ENCODE measurements around the gene ZDHHC22.

Gene ZDHHC22

DNA sequence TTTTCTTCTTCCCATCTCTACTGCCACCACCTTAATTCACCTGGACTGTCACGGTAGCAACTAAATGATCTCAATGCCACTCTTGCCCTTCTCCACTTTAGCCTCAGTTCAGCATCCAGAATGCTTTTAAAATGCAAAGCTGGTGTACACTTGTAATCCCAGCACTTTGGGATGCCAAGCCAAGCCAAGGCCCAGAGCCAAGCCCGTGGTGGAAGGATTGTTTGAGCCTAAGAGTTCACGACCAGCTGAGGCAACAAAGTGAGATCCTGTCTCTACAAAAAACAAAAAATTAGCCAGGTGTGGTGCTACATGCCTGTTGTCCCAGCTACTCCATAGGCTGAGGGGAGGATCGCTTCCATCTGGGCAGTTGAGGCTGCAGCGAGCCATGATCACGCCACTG is 37.6 kb downstream of the ZDHHC22 start:
- DNase-seq (ENCODE audit: low read depth), result no peak

DNA sequence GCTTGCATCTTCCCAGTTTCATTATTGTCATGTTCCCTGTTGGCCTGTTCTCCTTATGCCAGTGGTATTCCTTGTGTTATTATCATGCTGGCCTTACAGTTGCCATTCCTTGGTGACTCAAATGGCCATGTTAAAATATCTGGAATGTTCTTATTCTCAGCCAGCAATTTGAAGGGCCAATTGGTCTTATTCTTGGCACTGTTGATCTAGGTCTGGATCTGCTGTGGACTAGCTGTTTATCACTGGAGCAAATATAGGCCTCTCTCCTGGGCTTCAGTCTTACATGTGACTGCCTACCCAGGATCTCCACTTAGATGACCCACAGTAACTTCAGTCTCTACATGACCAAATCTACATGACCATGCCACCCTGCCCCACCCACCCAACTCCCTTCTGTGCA is 38.1 kb downstream of the ZDHHC22 start:
- DNase-seq (ENCODE audit: low read depth), result no peak

DNA sequence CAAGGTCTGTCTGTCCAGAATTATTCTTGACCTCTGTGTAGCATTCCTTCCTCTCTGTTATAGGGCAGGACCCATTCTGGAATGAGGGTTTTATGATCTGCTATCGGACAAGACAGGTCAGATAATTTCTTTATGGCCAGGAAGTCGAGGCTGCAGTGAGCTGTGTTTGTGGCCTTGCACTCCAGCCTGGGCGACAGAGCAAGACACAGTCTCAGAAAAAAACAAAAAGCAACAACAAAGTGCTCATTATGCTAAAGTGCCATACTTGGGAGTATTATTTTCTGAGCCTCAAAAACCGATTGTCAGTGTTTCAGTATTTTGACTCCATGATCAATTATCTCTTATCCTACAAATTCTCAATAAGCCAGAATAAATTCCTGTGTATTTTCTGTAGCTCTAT is 39.4 kb downstream of the ZDHHC22 start:
- no peak for DNase-seq (ENCODE audit: low read depth)

DNA sequence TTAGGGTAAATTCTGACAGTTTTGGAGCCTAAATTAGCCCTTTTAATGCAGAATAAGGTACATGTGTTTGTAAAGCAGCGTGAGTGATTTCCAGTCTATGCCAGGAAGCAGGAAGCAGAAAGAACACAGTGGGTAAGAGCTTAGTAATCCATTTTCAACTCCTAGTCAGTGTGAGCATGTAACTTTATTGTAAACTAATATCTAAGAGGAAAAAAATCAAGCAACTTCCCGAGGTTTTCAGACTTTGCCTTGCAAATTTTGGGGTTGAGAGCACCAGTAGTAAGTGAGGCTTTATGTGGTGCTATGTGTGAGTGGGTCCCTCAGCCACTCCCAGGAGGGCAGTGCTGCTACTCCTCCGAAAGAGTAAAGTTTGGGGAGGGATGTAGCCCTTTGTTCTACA is 40.6 kb downstream of the ZDHHC22 start:
- DNase-seq (ENCODE audit: low read depth), result no peak

DNA sequence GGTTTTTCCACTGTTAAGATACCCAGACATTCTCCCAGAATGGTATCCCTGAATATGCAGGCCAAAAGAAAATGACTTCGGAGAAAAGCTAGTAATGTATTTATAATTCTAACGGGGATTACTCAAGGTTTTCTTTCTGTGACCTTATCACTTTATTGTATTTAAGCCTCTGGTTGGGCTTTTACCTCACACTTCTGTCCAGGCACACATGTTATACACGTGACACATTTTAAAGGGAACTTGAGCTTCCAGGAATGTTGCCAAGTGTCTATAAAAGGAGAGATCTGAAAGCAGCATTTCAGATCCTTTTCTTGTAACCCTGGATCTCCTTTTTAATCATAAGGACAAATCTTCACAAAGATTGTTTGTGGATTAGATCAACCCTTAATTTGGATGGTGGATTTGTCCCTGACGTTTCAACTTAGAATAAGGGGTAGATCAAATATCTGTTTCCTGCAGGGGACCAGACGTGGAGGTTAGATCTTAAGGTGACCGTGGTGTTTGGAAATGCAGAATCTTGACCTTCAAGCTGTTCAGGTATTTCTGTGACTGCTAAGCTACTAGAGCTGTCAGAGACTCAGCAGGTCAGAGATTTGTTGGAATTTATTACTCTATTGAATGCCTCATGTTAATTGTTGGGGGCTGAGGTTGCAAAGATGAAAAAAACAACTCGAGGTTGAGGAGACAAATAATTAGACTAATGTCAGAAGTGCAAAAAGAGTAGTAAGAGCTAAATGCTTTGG is 42.0 kb downstream of the ZDHHC22 start:
- peak; percentile 84 for DNase-seq (ENCODE audit: low read depth)

DNA sequence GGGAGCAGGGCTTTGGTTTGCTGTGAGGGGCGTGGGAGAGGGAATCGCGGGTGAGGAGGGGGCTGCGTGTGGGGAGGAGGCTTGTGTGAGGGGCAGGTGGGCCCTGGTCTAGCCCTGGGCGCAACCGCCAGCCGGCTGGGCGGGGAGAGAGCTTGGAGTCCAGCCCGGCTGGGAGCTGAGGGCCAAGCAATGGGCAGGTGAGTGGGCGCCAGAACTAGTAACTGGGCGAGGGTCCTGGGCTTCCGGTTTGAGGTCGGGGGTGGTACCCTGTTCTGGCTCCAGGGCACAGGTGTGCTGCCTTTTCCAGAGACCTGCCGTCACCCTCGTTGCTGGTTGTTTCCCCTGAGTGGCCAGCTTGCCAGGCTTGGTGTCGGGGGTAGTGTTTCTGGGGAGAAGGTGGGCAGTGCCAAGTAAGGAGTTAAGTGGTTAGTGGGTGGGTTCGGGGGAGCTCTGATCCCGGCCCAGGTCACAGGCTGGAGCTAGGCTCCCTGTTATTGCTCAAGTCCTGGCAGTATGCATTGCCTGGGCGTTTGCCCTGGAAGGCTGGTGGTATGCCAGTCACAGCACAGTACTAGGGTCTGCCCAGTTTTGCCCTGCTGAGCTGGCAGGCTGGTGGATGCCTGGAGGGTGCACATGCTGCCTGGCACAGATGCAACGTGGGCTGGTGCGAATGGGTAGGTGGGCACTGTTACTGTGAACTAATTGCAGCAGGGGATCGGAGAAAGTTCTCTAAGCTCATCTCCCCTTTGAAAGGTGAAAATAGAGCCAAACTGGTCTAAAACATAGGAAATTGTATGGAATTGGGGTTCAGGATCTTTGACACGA is 42.9 kb downstream of the ZDHHC22 start:
- peak; percentile 55 for DNase-seq (ENCODE audit: low read depth)

DNA sequence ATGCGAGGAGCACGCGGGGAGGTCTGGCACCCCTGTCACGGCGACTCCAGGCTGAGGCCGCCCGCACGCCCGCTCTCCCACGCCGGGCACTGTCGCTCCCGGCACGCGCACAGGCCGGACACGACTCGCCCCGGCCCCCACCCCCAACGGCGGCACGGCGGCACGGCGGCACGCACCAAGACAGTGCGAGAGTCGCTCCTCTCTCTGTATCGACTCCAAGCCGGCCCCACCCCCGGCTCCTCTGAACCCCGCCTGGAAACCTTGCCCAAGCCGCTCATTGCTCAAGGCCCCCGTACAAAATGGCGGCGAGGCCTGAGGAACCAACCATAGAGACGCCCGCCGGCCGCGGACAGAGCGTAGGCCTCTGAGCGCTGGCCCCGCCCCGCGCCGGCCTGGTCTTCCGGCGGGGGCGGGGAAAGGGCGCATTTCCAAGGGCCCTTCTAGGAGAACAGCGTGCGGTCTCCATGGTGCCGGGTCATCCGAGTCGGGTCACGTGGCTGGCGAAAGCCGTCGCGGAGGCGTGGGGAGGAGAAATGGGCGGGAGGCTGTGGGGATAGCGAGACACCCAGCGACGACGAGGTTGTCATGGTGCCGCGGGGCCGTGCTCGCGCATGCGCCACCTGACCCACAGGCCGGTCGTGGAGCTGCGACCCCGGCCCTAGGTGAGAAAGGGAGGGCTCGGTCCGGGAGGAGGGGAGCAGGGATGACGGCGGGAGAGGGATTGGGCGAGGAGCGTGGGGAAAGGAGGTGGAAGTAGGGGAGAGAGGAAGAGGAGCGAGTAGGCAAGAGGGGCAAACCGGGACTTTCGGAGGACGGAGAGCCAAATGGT is 43.7 kb downstream of the ZDHHC22 start, which contains the start of gene CIPC:
CIPC (plus strand) TSS at position 559 of the 829 bp plus-strand sequence. CDS start 7,451 bp downstream, outside the sequence.
- peak; percentile 99 for DNase-seq (ENCODE audit: low read depth)

DNA sequence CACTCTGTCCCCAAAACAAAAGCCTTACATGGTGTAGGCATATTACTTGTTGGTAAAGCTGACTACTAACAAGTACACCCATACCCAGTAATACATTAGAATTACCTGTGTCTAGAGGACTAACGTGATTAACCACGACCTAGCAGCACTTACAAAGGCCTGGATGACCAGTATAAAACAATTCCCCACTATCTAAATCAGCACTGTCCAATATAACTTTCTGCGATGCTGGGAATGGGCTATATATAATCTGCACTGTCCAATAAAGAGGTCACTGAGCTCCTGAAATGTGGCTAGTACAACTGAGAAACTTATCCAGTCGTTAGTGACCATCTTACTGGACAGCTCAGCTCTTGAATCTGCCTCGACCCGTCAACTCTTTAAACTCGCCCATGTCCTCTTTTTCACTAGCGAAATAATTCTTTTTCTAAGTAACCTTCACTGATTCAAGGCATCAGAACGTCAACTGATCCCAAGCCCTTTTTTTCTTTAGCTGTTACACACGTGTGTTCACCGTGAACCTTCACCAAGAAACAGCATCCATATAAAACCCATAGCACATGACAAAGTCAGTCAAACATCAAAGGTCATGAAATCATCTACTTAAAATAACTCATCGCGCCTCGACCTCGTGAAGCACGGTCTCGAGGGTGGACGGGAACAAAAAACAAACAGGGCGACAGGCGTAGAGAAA is 44.4 kb downstream of the ZDHHC22 start:
- DNase-seq (ENCODE audit: low read depth), result peak; percentile 57

DNA sequence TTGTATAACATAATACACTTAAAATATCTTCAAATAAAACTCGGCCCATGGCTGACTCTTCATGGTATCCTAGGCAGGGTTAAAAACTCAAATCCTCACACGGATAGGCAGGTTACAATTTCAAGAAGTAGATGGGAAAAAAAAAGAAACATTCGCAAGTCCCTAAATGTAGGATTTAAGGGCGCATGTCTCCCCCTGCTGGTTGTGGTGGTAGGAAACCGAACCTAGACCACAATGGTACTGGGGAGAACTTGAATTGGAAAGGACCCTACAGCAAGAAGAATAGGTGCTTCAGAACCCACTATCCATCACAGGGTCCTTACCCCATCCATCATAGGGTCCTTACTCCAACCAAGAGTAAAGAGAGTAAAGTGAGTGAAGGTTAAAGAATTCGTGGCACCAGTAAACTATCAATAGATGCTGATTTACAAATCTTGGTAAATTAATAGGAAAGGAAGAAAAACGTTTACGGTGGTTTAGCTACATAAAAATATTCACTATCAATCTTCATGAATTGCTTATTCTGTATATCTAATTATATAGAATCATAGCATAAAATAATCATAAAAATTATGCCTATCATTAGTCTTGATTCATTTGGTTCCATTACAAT is 46.8 kb downstream of the ZDHHC22 start:
- peak; percentile 68 for DNase-seq (ENCODE audit: low read depth)

DNA sequence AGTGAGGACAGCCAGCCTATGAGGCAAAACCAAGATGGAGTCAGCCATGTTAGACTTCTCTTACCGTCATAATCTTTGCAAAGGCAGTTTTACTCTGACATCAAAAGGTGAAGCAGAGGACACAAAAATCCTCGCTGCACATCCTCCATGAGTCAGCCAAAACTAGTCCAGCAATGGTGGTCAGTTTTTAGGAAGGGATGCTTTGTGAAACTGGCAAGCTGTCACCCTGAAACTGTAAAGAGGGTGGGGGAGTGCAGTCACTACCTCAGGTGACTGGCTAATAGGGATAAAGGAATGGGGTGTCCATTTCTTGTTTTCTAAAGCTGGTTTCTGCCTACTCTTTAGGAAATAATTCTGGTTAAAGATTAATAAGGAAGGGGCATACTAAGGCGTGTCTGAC is 48.9 kb downstream of the ZDHHC22 start:
- no peak for DNase-seq (ENCODE audit: low read depth)

DNA sequence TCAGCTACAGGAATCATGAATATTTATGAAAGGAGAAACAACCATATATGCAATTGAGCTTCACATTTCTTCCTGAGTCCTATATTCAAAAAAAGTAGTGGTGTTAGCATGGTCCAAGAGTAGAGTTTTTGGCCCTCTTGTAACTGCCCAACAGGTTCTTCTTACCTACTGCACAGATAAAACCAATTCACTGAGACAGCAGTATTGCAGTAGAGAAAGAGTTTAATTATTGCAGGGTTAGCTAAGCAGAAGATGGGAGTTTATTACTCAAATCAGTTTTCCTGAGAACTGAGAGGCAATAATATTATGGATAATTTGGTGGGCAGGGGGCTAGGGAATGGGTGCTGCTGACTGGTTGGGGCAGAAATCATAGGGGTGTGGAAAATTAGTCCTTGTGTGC is 50.1 kb downstream of the ZDHHC22 start:
- DNase-seq (ENCODE audit: low read depth), result no peak

DNA sequence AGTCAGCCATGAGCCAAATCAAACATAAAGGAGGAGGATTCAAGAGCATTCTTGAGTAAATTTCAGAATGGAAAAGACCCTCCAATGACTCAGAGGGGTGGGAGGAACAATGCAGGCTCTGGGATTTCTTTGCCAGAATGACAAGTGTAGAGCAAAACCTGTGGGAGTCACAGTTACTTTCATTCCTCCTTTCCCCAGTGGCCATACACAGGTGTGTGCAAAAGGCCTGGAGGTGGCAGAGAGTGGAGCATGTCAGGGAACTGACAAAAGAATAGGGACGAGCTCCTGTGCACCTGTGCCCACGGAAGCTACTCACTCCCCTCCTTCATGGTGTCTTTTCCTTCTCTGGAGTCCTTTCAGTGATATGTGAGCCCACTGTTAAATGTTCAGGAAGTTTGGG is 52.9 kb downstream of the ZDHHC22 start:
- no peak for DNase-seq (ENCODE audit: low read depth)

DNA sequence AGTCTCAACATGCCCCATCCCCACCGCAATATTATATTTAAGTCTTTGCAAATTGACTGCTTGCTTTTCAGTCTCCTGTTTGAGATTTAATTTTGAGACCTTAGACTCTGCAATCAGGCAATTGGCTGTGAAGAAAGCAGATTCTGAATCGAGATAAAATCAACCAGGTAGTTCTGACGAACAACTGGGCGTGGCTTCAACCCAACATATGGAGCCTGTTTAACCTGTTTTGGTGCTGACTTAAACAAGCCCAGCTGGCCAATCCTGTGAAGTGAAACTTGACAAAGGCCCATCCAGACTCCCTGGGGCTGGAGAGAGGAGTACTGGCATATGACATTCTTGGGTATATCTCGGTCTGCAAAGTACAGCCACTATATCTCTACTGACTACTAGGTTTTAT is 53.4 kb downstream of the ZDHHC22 start:
- DNase-seq (ENCODE audit: low read depth), result no peak

DNA sequence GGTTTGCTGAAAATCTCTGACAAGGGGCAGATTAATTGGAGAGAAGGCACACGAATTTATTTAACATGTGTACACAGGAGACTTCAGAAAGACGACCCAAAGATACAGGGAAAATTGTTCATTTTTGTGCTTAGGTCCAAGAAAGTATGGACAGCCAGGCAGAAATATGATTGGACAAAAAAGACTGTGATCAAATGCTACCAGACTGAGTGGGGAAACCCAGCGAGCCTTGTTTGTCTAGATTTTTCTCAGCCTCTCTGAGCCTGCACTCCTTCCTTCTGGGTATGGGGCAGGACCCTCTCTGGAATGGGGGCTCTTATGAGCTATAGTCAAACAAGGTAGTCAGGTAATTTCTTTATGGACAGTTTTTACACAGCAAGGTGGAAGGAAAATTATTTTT is 54.0 kb downstream of the ZDHHC22 start:
- no peak for DNase-seq (ENCODE audit: low read depth)

DNA sequence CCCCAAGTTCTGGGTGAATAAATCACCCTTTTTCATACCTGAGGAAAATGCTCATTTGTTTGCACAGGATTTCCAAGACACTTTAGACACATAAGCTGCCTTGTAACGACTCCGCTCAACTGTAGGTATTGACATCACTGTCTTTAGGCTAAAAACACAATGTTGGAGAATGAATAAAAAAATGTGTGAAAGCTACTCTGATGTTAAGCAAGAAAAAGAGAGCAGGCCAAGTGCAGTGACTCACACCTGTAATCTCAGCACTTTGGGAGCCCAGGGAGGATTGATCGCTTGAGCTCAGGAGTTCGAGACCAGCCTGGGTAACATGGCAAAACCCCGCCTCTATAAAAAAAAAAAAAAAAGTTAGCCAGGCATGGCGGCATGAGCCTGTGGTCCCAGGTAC is 54.6 kb downstream of the ZDHHC22 start:
- no peak for DNase-seq (ENCODE audit: low read depth)

DNA sequence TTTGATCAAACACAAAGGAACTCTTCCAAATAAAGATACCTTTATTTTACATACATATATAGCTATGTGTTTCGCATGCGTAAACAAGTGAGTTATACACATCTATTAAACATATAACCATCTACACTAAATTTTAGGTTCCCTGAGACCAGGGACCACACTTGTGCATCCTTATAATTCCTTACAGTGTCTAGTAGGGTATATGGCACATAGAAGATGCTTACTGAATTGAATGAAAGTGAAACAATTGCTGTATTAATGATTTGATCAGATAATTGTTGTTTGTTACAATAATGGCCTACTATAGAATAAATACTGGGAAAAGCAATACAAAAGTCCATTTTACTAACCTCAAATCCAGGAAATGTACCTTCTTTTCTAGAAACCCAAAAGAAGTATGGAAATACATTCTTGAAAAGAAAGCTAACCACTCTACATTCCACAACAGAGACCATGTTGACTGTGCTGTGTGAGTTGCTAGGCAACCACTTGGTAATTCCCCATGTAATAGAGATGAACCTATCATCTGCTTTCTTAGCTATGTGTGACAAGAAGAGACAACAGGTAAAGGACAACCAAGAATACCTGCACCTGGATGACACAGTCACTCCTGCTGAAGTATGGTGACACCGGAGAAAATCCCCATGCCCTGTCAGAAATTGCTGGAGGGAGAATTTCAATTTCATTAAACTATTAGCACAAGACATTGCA is 55.4 kb downstream of the ZDHHC22 start:
- no peak for DNase-seq (ENCODE audit: low read depth)

DNA sequence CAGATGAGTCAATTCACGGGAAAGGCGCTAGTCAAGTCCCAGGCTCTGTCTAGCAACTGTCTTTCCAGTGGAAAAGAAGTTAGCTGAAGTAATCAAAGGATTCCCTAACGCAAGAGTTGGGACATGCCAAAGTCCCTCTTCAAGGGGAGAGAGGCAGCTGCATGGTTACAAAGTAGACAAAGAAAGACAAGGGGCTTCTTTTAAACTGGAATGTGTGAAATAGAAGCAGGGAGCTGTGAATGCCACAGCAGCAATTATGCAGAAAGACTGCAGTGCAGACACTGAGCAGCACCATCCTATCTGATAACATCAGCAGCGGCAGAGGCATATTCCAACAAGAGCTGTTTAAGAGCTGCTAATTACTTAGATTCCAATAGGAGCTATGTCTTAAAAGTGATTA is 56.1 kb downstream of the ZDHHC22 start:
- no peak for DNase-seq (ENCODE audit: low read depth)

DNA sequence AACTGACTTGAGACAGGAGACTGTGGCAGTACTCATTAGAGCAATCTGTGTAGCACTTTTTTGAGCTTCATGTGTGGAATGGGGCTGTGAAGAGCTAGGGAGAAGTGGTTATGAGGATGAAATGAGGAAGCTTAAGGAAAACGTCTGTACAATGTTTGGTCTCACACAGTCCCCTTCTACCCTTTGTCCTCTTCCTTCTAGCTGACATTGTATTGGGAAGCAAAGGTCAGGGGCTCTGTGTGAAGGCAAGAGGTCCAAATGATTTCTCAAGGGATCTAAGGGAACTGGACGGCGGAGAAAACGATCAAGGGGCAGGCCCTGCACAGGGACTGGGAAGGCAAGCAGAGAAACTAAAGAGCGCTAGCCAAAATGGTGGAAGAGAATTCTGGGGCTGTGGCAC is 56.6 kb downstream of the ZDHHC22 start:
- DNase-seq (ENCODE audit: low read depth), result no peak

DNA sequence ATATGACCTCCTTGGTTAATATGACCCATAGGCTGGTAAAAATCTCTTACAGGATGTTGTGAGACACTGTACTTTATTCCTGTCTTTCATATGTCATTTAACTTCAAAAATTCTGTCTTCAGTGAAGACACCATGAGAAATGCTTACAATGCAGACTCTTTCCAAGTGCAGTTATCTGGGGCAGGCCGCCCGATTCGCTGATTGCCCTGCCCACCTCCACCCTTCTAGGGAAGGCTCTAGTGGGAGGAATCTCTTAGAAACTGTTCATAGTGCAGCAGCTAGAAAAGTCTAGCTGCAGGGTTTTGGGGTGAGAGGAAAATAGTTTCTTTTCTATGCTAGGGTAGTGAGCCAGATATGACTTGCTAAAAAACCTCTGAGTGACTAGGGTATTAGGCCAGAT is 58.5 kb downstream of the ZDHHC22 start:
- DNase-seq (ENCODE audit: low read depth), result no peak

DNA sequence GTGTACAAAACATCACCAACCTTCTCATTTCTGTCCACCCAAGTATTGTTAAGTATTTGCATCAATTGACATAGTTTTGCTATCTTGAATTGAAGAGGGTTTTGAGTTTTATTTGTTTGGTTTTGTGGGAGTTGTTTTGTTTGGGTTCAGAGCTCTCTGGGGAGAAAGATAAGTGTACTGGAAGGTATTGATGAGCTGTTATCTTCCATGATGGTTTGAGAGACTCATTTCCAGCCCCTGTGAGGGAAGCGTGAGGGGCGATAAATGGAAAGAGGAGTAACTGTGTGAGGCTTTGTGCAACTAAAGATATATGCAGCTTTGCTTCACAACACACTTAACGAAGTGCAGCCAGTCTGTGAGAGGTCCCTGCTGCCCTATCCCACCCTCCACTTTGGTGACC is 59.2 kb downstream of the ZDHHC22 start:
- no peak for DNase-seq (ENCODE audit: low read depth)

Measured in fibroblast of gingiva (primary cell).